ENCODE measurements around the gene SEMA3A.

The SEMA3A gene

DNA sequence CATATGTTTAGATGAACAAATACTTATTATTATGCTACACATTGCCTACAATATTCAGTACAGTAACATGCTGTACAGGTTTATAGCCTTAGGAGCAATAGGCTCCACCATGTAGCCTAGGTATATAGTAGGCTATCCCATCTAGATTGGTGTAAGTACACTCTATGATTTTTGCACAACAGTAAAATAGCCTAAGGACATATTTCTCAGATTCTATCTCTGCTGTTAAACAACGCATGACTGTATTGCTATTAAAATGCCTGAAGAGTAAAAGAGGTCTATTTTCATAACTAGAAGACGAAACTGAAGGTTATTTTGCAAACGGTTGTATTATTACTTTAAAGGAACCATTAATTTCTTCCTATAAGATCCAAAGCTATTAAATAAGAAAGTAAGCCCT lies 88.3 kb downstream of the SEMA3A start:
- Histone ChIP-seq H3K36me3 (replicated peaks; ENCODE audit: low read depth, low read length) (no peaks in the 10 kb centered on the region), H3K9ac (ENCODE audit: low read length) (no peak overlapping the region), H3K9me3 (ENCODE audit: insufficient read depth, low read length) (no peaks in the 10 kb centered on the region), H3K27ac (ENCODE audit: low read length) (no peak overlapping the region), H3K79me2 (ENCODE audit: low read length) (no peaks in the 10 kb centered on the region), H4K20me1 (ENCODE audit: insufficient read depth, low read length) (no peaks in the 10 kb centered on the region), H3K4me3 (ENCODE audit: low read length) (no peak overlapping the region), H3K4me1 (ENCODE audit: low read length) (no peaks in the 10 kb centered on the region), H3K4me2 (ENCODE audit: low read length) (no peak overlapping the region), H2AFZ (ENCODE audit: low read depth, low read length) (no peak overlapping the region), H3K27me3 (ENCODE audit: low read depth, low read length) (no peaks in the 10 kb centered on the region)
- TF ChIP-seq EZH2phosphoT487 (IDR thresholded peaks at IDR 0.05; ENCODE audit: low read depth), result no peak
- TF ChIP-seq CTCF (IDR thresholded peaks at IDR 0.05; ENCODE audit: low read depth, low read length), result no peak

- H3K27ac ChIP-seq (ENCODE audit: low read length), result no peak overlapping the region
- H3K4me1 ChIP-seq (ENCODE audit: low read length), result no peaks in the 10 kb centered on the region
- no peaks in the 10 kb centered on the region for H3K9me3 ChIP-seq (ENCODE audit: insufficient read depth, low read length)
- no peaks in the 10 kb centered on the region for H4K20me1 ChIP-seq (ENCODE audit: insufficient read depth, low read length)
- no peaks in the 10 kb centered on the region for H3K36me3 ChIP-seq (replicated peaks; ENCODE audit: low read depth, low read length)
- no peaks in the 10 kb centered on the region for H3K79me2 ChIP-seq (ENCODE audit: low read length)
- H3K4me2 ChIP-seq (ENCODE audit: low read length), result no peak overlapping the region
- H3K27me3 ChIP-seq (ENCODE audit: low read depth, low read length), result no peaks in the 10 kb centered on the region
- no peak for TF ChIP-seq EZH2phosphoT487 (IDR thresholded peaks at IDR 0.05; ENCODE audit: low read depth)
- TF ChIP-seq CTCF (IDR thresholded peaks at IDR 0.05; ENCODE audit: low read depth, low read length), result no peak
- H3K9ac ChIP-seq (ENCODE audit: low read length), result no peak overlapping the region
- no peak overlapping the region for H3K4me3 ChIP-seq (ENCODE audit: low read length)
- no peak overlapping the region for H2AFZ ChIP-seq (ENCODE audit: low read depth, low read length)
These were observed 89.0 kb downstream of the SEMA3A start for GRCh38 chr7:84105586-84105985.

- H3K27me3 ChIP-seq (ENCODE audit: low read depth, low read length), result no peaks in the 10 kb centered on the region
- H2AFZ ChIP-seq (ENCODE audit: low read depth, low read length), result no peak overlapping the region
- no peak overlapping the region for H3K27ac ChIP-seq (ENCODE audit: low read length)
- H3K79me2 ChIP-seq (ENCODE audit: low read length), result no peaks in the 10 kb centered on the region
- TF ChIP-seq CTCF (IDR thresholded peaks at IDR 0.05; ENCODE audit: low read depth, low read length) (no peak), EZH2phosphoT487 (IDR thresholded peaks at IDR 0.05; ENCODE audit: low read depth) (no peak)
- H3K36me3 ChIP-seq (replicated peaks; ENCODE audit: low read depth, low read length), result no peaks in the 10 kb centered on the region
- H3K4me2 ChIP-seq (ENCODE audit: low read length), result no peak overlapping the region
- no peak overlapping the region for H3K9ac ChIP-seq (ENCODE audit: low read length)
- H3K4me3 ChIP-seq (ENCODE audit: low read length), result no peak overlapping the region
- no peaks in the 10 kb centered on the region for H3K4me1 ChIP-seq (ENCODE audit: low read length)
- no peaks in the 10 kb centered on the region for H3K9me3 ChIP-seq (ENCODE audit: insufficient read depth, low read length)
- H4K20me1 ChIP-seq (ENCODE audit: insufficient read depth, low read length), result no peaks in the 10 kb centered on the region
These were observed 89.8 kb downstream of the SEMA3A start for GRCh38 chr7:84104826-84105225.

- Histone ChIP-seq H3K4me3 (ENCODE audit: low read length) (no peak overlapping the region), H3K27ac (ENCODE audit: low read length) (no peak overlapping the region), H3K9me3 (ENCODE audit: insufficient read depth, low read length) (no peaks in the 10 kb centered on the region), H3K36me3 (replicated peaks; ENCODE audit: low read depth, low read length) (no peaks in the 10 kb centered on the region), H3K4me2 (ENCODE audit: low read length) (no peak overlapping the region), H2AFZ (ENCODE audit: low read depth, low read length) (no peak overlapping the region), H4K20me1 (ENCODE audit: insufficient read depth, low read length) (no peaks in the 10 kb centered on the region), H3K4me1 (ENCODE audit: low read length) (no peaks in the 10 kb centered on the region), H3K79me2 (ENCODE audit: low read length) (no peaks in the 10 kb centered on the region), H3K27me3 (ENCODE audit: low read depth, low read length) (no peaks in the 10 kb centered on the region), H3K9ac (ENCODE audit: low read length) (no peak overlapping the region)
- no peak for TF ChIP-seq CTCF (IDR thresholded peaks at IDR 0.05; ENCODE audit: low read depth, low read length)
- TF ChIP-seq EZH2phosphoT487 (IDR thresholded peaks at IDR 0.05; ENCODE audit: low read depth), result no peak
These were observed 92.4 kb downstream of the SEMA3A start for GRCh38 chr7:84102213-84102612.

Data from OCI-LY3 (cell line).